Effector memory CD4-positive, alpha-beta T cell (primary cell): Measurements from ENCODE around the gene SLC18A2.

Source experiments
- DNase-seq, 3 donors: peaks; one replicate each; pipeline ENCODE4 v3.0.0-alpha.2; 2020
- H3K27ac ChIP-seq: 2 replicates; pipeline ENCODE4 v1.7.0; 2013; ENCODE audit warnings: mild to moderate bottlenecking, low read length, moderate library complexity; ENCODE audit not compliant: insufficient read depth, poor library complexity, severe bottlenecking
- H3K27me3 ChIP-seq: replicated peaks from 2 replicates; pipeline ENCODE4 v1.7.0; 2013; ENCODE audit warnings: mild to moderate bottlenecking, low read length; ENCODE audit not compliant: insufficient read depth, control insufficient read depth, poor library complexity, severe bottlenecking
- H3K36me3 ChIP-seq: 2 replicates; pipeline ENCODE4 v1.7.0; 2013; ENCODE audit warnings: mild to moderate bottlenecking, low read length, moderate library complexity; ENCODE audit not compliant: control insufficient read depth, insufficient read depth
- H3K4me1 ChIP-seq: 2 replicates; pipeline ENCODE4 v1.7.0; 2013; ENCODE audit warnings: low read length, mild to moderate bottlenecking; ENCODE audit not compliant: control insufficient read depth, insufficient read depth, poor library complexity, severe bottlenecking
- H3K4me3 ChIP-seq: 2 replicates; pipeline ENCODE4 v1.7.0; 2013; ENCODE audit warnings: low read length, low read depth, mild to moderate bottlenecking; ENCODE audit not compliant: insufficient read depth, poor library complexity, severe bottlenecking
- H3K9me3 ChIP-seq: 2 replicates; pipeline ENCODE4 v1.7.0; 2013; ENCODE audit warnings: mild to moderate bottlenecking, low read length, moderate library complexity; ENCODE audit not compliant: control insufficient read depth

Gene SLC18A2

GRCh38 chr10:117262291-117262902 is 21.5 kb downstream of the SLC18A2 start:
- H3K36me3 ChIP-seq: no peaks in the 10 kb centered on the region
- H3K4me1 ChIP-seq: no peaks in the 10 kb centered on the region

DNA sequence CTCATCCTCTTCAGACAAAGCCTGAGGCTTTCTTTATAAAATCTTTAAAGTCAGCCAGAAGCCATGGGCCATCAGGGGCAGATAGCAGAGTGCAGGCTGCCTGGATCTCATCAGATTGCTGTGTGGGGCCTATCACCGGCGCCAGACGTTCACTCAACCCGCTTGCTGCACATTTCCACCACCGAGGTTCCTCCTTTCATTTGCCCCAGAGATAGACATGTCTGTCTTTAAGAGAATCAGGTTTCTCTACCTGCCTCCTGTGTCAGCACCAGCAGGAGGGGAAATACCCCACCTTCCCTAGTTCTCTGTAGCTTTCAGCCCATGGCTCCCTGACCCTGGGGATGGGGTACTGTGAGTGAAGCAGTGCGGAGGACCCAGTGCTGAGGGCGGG is 22.0 kb downstream of the SLC18A2 start:
- no peak overlapping the region for H3K27ac ChIP-seq

More at GRCh38 chr10:117262291-117262902, 21.5 kb downstream of the SLC18A2 start:
- Histone ChIP-seq H3K4me3 (no peak overlapping the region), H3K9me3 (no peaks in the 10 kb centered on the region), H3K27me3 (peaks cover 4% of the 10 kb centered on the region), H3K27ac (no peak overlapping the region)
- DNase-seq: no peak

DNA sequence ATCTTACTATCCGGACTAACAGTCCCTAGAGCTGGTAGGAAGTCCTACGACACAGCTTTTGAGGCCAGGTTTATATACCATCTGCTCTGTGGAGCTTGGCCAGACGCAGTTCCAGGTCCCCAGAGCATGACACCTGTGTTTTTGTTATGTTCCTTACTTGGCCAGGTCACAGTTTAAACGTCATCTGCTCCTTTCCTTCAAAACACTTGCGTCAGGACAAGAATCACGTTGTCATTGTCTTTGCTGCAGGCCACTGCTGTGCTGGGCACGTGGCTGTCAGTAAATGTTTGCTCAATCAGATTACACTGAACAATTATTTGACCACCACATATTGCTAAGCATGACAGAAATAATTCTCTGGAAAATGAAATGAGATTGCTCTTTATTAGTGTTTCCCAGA is 23.9 kb downstream of the SLC18A2 start:
- Histone ChIP-seq H3K27ac (no peak overlapping the region), H3K27me3 (peaks cover 3% of the 10 kb centered on the region), H3K4me3 (no peak overlapping the region), H3K9me3 (no peaks in the 10 kb centered on the region), H3K4me1 (no peaks in the 10 kb centered on the region), H3K36me3 (no peaks in the 10 kb centered on the region)
- DNase-seq: no peak

More for the DNA sequence above, 22.0 kb downstream of the SLC18A2 start:
- H3K27me3 ChIP-seq: peaks cover 4% of the 10 kb centered on the region
- H3K36me3 ChIP-seq: no peaks in the 10 kb centered on the region
- no peaks in the 10 kb centered on the region for H3K9me3 ChIP-seq
- H3K4me1 ChIP-seq: no peaks in the 10 kb centered on the region
- no peak overlapping the region for H3K4me3 ChIP-seq
- no peak for DNase-seq

DNA sequence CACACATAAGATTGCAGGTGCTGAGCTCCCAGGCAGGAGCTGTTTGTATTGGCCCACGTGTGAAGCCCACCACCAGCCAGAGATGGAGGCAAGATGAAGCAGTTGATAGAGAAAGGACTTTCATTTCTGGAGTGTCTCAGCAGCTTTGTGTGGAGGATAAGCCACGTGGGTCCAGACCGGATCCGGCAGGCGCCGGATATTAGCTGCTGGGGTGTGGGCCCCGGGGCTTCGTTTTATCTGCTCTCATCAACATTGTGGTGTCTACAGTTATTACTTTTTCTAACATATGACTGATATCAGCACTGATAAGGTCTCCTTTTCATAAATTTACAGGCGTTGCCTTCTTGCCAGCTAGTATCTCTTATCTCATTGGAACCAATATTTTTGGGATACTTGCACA is 25.5 kb downstream of the SLC18A2 start:
- no peak for DNase-seq
- H3K36me3 ChIP-seq: no peaks in the 10 kb centered on the region
- H3K27ac ChIP-seq: no peak overlapping the region
- H3K4me1 ChIP-seq: no peaks in the 10 kb centered on the region
- H3K27me3 ChIP-seq: no peaks in the 10 kb centered on the region
- H3K9me3 ChIP-seq: no peaks in the 10 kb centered on the region
- H3K4me3 ChIP-seq: no peak overlapping the region

DNA sequence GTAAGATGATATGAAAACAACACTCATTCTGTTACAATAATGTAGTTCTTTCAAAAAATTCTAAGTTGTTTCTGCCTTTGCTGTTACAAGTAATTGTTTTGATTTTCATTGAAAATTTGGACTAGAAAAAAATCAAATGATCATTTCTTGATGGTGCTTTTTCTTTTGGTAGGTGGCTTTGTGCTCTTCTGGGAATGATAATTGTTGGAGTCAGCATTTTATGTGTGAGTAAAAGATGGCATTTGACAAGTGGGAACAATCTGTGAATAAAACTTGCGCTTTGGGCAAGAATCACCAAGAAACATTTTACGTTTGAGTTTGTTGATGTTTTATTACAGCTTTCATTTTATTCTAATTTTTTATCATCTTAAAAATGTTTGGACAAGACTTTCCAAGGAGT is 25.9 kb downstream of the SLC18A2 start:
- H3K27me3 ChIP-seq: no peaks in the 10 kb centered on the region

DNA sequence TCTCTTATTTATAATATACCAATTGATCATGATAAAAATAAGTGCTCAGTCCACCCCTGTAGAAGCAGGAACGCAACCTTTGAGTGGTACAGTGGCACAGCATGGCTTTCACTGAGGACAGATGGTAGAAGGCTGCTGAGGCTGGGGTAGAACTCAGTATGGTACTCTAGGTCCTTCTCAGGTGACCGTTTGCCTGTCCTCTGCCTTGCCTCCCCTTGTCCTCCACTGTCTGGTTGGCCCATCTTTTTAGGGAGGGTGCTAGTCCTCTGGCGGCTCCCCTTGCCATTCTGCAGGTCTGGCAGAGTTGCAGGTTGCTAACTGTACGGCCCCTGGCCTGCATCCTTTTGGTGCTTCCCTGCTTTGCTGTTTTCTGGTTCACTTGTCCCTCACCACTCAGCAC is 27.3 kb downstream of the SLC18A2 start:
- Histone ChIP-seq H3K4me3 (no peak overlapping the region), H3K27ac (no peak overlapping the region), H3K4me1 (no peaks in the 10 kb centered on the region), H3K9me3 (no peaks in the 10 kb centered on the region), H3K36me3 (no peaks in the 10 kb centered on the region), H3K27me3 (no peaks in the 10 kb centered on the region)
- no peak for DNase-seq

More for the DNA sequence above, 25.9 kb downstream of the SLC18A2 start:
- Histone ChIP-seq H3K9me3 (no peaks in the 10 kb centered on the region), H3K4me3 (no peak overlapping the region), H3K36me3 (no peaks in the 10 kb centered on the region), H3K27ac (no peak overlapping the region), H3K4me1 (no peaks in the 10 kb centered on the region)
- DNase-seq: no peak

- no peak overlapping the region for H3K4me3 ChIP-seq
- DNase-seq: no peak
- H3K36me3 ChIP-seq: no peaks in the 10 kb centered on the region
- H3K9me3 ChIP-seq: no peaks in the 10 kb centered on the region
- no peaks in the 10 kb centered on the region for H3K4me1 ChIP-seq
- no peak overlapping the region for H3K27ac ChIP-seq
- no peaks in the 10 kb centered on the region for H3K27me3 ChIP-seq
These were observed 28.0 kb downstream of the SLC18A2 start for GRCh38 chr10:117268907-117269306.

- Histone ChIP-seq H3K4me1 (no peaks in the 10 kb centered on the region), H3K4me3 (no peak overlapping the region), H3K36me3 (no peaks in the 10 kb centered on the region), H3K27ac (no peak overlapping the region), H3K27me3 (no peaks in the 10 kb centered on the region), H3K9me3 (no peaks in the 10 kb centered on the region)
- DNase-seq: no peak
These were observed 30.5 kb downstream of the SLC18A2 start for GRCh38 chr10:117271427-117271826.

GRCh38 chr10:117272195-117273076 is 31.5 kb downstream of the SLC18A2 start:
- no peak overlapping the region for H3K4me3 ChIP-seq
- H3K36me3 ChIP-seq: no peaks in the 10 kb centered on the region
- H3K4me1 ChIP-seq: no peaks in the 10 kb centered on the region
- H3K27me3 ChIP-seq: no peaks in the 10 kb centered on the region
- no peaks in the 10 kb centered on the region for H3K9me3 ChIP-seq
- DNase-seq: no peak
- no peak overlapping the region for H3K27ac ChIP-seq

GRCh38 chr10:117273980-117274379 is 33.1 kb downstream of the SLC18A2 start:
- H3K27me3 ChIP-seq: no peaks in the 10 kb centered on the region
- H3K36me3 ChIP-seq: no peaks in the 10 kb centered on the region
- H3K9me3 ChIP-seq: no peaks in the 10 kb centered on the region
- no peak overlapping the region for H3K27ac ChIP-seq
- no peak overlapping the region for H3K4me3 ChIP-seq
- no peaks in the 10 kb centered on the region for H3K4me1 ChIP-seq
- DNase-seq: no peak
